RWPE1 (cell line): ENCODE data around the gene HOXC9.

Experiments used
- CTCF ChIA-PET: fragments of 350-600 bp; sonication (Branson Sonifier 250); formaldehyde crosslinking; extraction: SDS; loops from one replicate; lab custom pipeline; 2021; lab: Yijun Ruan, JAX
- POLR2A ChIA-PET: fragments of 400-600 bp; formaldehyde crosslinking; extraction: SDS; loops from one replicate; lab custom pipeline; 2020; ENCODE audit warnings: antibody characterized with exemption; ENCODE audit not compliant: low non-redundant PET; lab: Yijun Ruan, JAX
- DNase-seq: peaks from one replicate; pipeline ENCODE4 v3.0.0; 2012; ENCODE audit warnings: low spot score
- H3K27ac ChIP-seq: fragments of 450-650 bp; 2 replicates; pipeline ENCODE4 v1.5.1; 2017
- CTCF ChIP-seq: fragments of 450-650 bp; conservative IDR thresholded peaks from 2 replicates; pipeline ENCODE4 v1.5.1; 2017; ENCODE audit warnings: low read depth, mild to moderate bottlenecking

The HOXC9 gene

GRCh38 chr12:53967421-53967925 lies 32.5 kb upstream of the HOXC9 start:
- no peak for DNase-seq
- no peak for TF ChIP-seq CTCF
- no peak overlapping the region for H3K27ac ChIP-seq
- ChIA-PET CTCF (no interaction called here), POLR2A (no interaction called here)

GRCh38 chr12:53968214-53969127 lies 31.5 kb upstream of the HOXC9 start:
- POLR2A ChIA-PET, result no interaction called here
- TF ChIP-seq CTCF, result no peak
- H3K27ac ChIP-seq, result no peak overlapping the region
- no peak for DNase-seq
- CTCF ChIA-PET, result interaction anchor here (0.6 to 0.7 kb wide), 4 partner anchors 24 to 224 kb away, joined by 3 to 4 read pairs (median 3); no protein-coding TSS in a partner anchor

GRCh38 chr12:53969588-53970259 lies 30.2 kb upstream of the HOXC9 start:
- CTCF ChIA-PET, result interaction anchor here (0.7 kb wide), 1 partner anchor 23 kb away, joined by 4 read pairs; no protein-coding TSS in a partner anchor
- POLR2A ChIA-PET, result no interaction called here
- no peak for TF ChIP-seq CTCF
- DNase-seq, result no peak
- no peak overlapping the region for H3K27ac ChIP-seq

GRCh38 chr12:53970451-53970850 lies 29.5 kb upstream of the HOXC9 start:
- POLR2A ChIA-PET, result no interaction called here
- H3K27ac ChIP-seq, result no peak overlapping the region
- CTCF ChIA-PET, result no interaction called here
- DNase-seq, result no peak
- TF ChIP-seq CTCF, result no peak

GRCh38 chr12:53971129-53971528 lies 28.8 kb upstream of the HOXC9 start:
- CTCF ChIA-PET, result interaction anchor here (0.5 to 1.5 kb wide), 2 partner anchors 179 to 371 kb away, joined by 3 to 9 read pairs; no protein-coding TSS in a partner anchor
- no peak for TF ChIP-seq CTCF
- no peak overlapping the region for H3K27ac ChIP-seq
- no peak for DNase-seq
- POLR2A ChIA-PET, result no interaction called here

- POLR2A ChIA-PET, result no interaction called here
- DNase-seq, result no peak
- no peak for TF ChIP-seq CTCF
- no peak overlapping the region for H3K27ac ChIP-seq
- CTCF ChIA-PET, result interaction anchor here (1.5 kb wide), 1 partner anchor 180 kb away, joined by 3 read pairs; no protein-coding TSS in a partner anchor
Observed at GRCh38 chr12:53971686-53972085, 28.3 kb upstream of the HOXC9 start.
